Left colon (tissue), 2 donors: ENCODE measurements around the gene PARVA. TPM values are rescaled to one million over a fixed set of nuclear protein-coding genes. Genes with fewer than 3 reads are reported as not detected.

Source experiments
- ATAC-seq: fragments of 200-7000 bp; cut with Tn5 transposase; one replicate; pipeline ENCODE4 v1.9.1; 2020; ENCODE audit warnings: mild to moderate bottlenecking, moderate library complexity
- DNase-seq, 2 donors: peaks; one replicate each; pipeline ENCODE4 v3.0.0-alpha.2; 2020
- intact Hi-C, 2 donors: fragments of 100-400 bp; cut with DNase I in 1 of 2; cut with micrococcal nuclease in 1 of 2; formaldehyde crosslinking; loops; one replicate each; pipeline versions ENCODE4 v1.11.2 to v1.14.0; 2022; cut with DNase I, micrococcal nuclease
- total RNA-seq, 2 donors: library from RNA; stranded (reverse); fragmentation: NEBNext Ultra II Directional; extraction: Animal tissue kit (Norgen Biotek cat#: 25700); gene quantifications; one replicate each; pipeline ENCODE4 v1.2.1, GENCODE V29; 2021
- donor health status: DM: no; HTN: no; CAD: no.
- donor health status: DM: yes; HTN: yes; CAD: no.

PARVA gene
- total RNA-seq, 2 donors from 2014 or later: 55.3 to 70.4 TPM

GRCh38 chr11:12534549-12534948 lies 157.2 kb downstream of the PARVA start:
- no peak for DNase-seq

GRCh38 chr11:12535321-12535720 lies 157.9 kb downstream of the PARVA start:
- no peak for ATAC-seq
- DNase-seq: no peak
- intact Hi-C loops: no loop called here

More at GRCh38 chr11:12534549-12534948, 157.2 kb downstream of the PARVA start:
- peak; percentile 91 for ATAC-seq
- intact Hi-C loops: no loop called here

GRCh38 chr11:12536566-12536965 lies 159.2 kb downstream of the PARVA start:
- intact Hi-C loops: no loop called here
- ATAC-seq (no peak), DNase-seq (no peak)

GRCh38 chr11:12537778-12538401 lies 160.5 kb downstream of the PARVA start:
- no peak for ATAC-seq
- intact Hi-C loops: no loop called here
- no peak for DNase-seq

GRCh38 chr11:12538889-12539421 lies 161.6 kb downstream of the PARVA start:
- ATAC-seq (no peak), DNase-seq (no peak)
- intact Hi-C loops: no loop called here

DNA sequence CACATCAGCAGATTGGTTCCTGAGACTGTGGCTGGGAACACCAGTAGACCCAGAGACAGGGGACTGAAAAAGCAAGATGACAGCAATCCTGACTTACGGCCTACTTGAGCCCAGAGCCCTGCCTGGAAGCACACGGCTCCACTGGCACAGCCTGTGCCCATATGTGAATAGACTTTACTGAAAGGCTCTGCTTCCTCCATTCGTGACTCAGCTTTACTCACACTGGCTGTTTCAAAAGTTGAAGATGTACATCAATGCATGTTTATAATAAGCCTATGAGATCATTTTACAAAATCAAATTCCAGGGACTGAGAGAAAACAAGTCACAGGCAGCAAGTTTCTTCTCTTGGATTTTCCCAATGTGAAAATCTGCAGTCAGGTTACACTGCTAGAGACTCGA lies 162.2 kb downstream of the PARVA start:
- ATAC-seq (no peak), DNase-seq (no peak)
- intact Hi-C loops: no loop called here

DNA sequence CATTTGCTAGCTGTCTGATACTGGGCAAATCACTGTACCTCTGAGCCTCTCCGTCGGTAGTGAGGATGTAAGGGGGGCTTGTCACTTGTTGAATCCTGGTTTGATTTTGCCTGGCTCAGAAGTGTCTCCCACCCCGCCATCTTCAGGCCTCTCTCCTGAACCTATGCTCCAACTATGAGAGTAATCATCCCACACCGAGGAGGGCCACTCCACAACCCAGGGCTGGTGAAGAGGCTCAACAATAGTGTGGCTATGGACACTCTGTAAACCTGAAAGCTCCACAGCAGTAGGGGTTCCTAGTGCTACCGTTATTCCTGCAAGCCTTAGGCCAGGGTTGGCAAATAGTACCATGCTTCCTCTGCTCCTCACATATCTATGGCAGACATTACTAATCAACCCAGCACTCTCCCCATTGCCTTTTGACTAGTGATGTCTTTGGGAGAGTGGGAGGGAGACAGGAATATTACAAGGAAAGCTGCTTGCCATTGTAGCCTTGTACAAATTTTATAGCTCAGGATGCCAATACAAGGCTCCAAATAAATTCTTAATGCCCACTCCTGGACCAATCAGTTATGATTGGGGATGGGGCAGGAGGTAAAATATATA lies 162.8 kb downstream of the PARVA start:
- no peak for ATAC-seq
- DNase-seq: no peak
- intact Hi-C loops: no loop called here

- ATAC-seq: no peak
- DNase-seq: no peak
- intact Hi-C loops: no loop called here
Observed at GRCh38 chr11:12540913-12541582, 163.7 kb downstream of the PARVA start.

DNA sequence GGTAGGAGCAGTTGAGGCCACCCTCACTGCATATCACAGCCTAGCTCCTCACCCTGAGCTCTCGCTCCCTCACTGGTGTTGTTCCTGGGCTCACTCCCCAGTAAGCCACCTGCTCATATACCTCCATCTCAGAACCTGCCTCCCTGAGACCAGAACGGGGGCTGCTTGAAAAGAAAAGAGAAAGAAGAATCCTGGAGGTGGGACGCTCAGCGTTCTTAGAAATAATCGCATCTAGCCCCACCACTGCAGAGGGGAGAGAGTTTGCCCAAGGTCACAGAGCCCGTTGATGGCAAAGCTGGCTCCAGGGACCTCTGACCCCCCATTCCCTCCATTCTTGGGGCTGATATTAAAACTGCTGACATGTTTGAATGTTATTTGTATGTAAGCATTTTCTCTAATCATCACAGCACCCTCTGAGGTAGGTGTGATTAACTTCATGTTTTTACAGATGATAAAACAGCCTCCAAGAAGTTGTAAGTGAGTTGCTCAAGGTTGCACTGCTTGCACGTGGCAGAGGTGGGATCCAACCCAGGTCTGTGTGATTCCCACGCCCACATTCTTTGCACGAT lies 164.3 kb downstream of the PARVA start:
- DNase-seq (no peak), ATAC-seq (no peak)
- intact Hi-C loops: no loop called here

GRCh38 chr11:12542186-12542935 lies 165.0 kb downstream of the PARVA start:
- ATAC-seq (no peak), DNase-seq (no peak)

GRCh38 chr11:12543596-12544415 lies 166.4 kb downstream of the PARVA start:
- intact Hi-C loops: no loop called here
- ATAC-seq (peak; percentile 56), DNase-seq (no peak)

More at GRCh38 chr11:12542186-12542935, 165.0 kb downstream of the PARVA start:
- intact Hi-C loops: no loop called here

DNA sequence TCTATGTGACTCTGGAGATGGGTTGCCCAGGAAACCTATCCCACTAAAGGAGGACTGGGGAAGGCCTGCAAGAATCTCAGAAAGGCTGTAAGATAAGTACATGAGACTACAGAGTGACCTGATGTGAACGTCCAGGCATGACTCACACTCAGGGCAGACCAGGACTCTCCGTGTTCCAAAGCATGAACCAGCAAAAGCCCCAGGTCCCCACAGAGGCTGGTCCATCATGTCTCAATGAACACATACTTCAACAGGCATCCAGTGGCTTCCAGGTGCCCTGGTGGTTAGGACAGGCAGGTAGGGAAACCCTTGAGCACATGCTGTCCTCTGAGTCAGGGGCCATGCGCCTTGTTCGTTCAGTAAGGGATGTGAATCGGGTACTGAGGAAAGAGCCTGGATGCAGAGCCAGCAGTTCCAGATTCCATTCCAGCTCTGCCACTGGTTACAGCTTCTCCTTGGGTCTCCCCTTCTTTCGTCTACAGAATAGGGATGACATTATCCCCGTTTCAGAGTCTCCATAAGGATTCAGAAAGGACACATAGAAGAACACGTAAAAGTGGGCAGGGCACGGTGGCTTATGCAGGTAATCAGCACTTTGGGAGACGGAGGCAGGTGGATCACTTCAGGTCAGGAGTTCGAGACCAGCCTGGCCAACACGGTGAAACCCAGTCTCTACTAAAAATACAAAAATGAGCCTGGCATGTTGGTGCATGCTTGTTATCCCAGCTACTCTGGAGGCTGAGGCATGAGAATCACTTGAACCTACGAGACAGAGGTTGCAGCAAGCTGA lies 167.8 kb downstream of the PARVA start:
- ATAC-seq (no peak), DNase-seq (no peak)
- intact Hi-C loops: no loop called here

DNA sequence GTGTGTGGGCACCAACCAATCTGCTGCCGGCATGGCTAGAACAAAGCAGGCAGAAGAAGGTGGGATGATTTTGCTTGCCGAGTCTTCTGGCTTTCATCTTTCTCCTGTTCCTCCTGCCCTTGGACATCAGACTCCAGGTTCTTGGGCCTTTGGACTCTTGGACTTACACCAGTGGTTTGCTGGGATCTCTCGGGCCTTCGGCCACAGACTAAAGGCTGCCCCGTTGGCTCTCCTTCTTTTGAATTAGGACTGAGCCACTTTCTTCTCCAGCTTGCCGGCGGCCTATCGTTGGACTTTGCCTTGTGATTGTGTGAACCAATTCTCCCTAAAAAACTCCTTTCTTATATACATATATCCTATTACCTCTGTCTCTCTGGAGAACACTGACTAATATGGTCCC lies 168.8 kb downstream of the PARVA start:
- DNase-seq: no peak
- intact Hi-C loops: no loop called here
- ATAC-seq: no peak

GRCh38 chr11:12546660-12547059 lies 169.3 kb downstream of the PARVA start:
- ATAC-seq (no peak), DNase-seq (no peak)
- intact Hi-C loops: no loop called here

GRCh38 chr11:12547953-12548650 lies 170.7 kb downstream of the PARVA start:
- DNase-seq (no peak), ATAC-seq (no peak)
- intact Hi-C loops: no loop called here

- DNase-seq: no peak
- intact Hi-C loops: no loop called here
- no peak for ATAC-seq
Observed at GRCh38 chr11:12552692-12553091, 175.3 kb downstream of the PARVA start.

- ATAC-seq (no peak), DNase-seq (no peak)
- intact Hi-C loops: no loop called here
Observed at GRCh38 chr11:12554122-12554521, 176.8 kb downstream of the PARVA start.
